K562 (cell line): ENCODE measurements around the gene ATXN1. TPM values are rescaled to one million over a fixed set of nuclear protein-coding genes. Genes with fewer than 3 reads are reported as not detected.

Source experiments
- ATAC-seq: fragments of 200-7000 bp; cut with Tn5 transposase; 3 replicates; pipeline ENCODE4 v1.9.1; 2020; ENCODE audit warnings: moderate library complexity
- BruUV-seq: library from RNA; stranded (reverse); fragments of 400-500 nt; replicated peaks from 2 replicates; lab custom pipeline; 2021; lab: Mats Ljungman, UMichigan
- CTCF ChIA-PET: fragments of 300-600 bp; formaldehyde crosslinking; extraction: SDS; loops from one replicate; lab custom pipeline; 2021; ENCODE audit warnings: low intra/inter-chr PET ratio; lab: Yijun Ruan, JAX
- POLR2A ChIA-PET: fragments of 300-600, 350-650 bp; sonication (Branson Sonifier 250); formaldehyde crosslinking; extraction: SDS; loops from one replicate; lab custom pipeline; 2021; ENCODE audit warnings: antibody characterized with exemption, inconsistent platforms; lab: Yijun Ruan, JAX
- DNase-seq, 4 experiments: peaks; one replicate each; pipeline versions ENCODE4 v3.0.0 to v3.0.0-alpha.2; 2011 to 2018; ENCODE audit warnings: low spot score in 3 of 4, mixed read lengths in 3 of 4; ENCODE audit errors: extremely low read depth in 1 of 4
- FAIRE-seq: peaks from 2 replicates; lab custom pipeline; 2011; peaks lifted over from hg19 to GRCh38; lab: Jason Lieb, UNC
- H2AFZ ChIP-seq: 2 replicates; pipeline ENCODE4 v1.6.0; 2011; ENCODE audit warnings: low read depth, low read length, control low read depth, inconsistent platforms
- H3K27ac ChIP-seq: fragments of 200-600 bp; 3 replicates; pipeline ENCODE4 v1.8.0; 2011; ENCODE audit warnings: low read depth, mild to moderate bottlenecking, control low read depth, inconsistent platforms, low read length, moderate library complexity, mixed read lengths; ENCODE audit errors: extremely low read depth
- H3K27me3 ChIP-seq, 2 experiments: fragments of 300-600 bp in 1 of 2; 2 replicates in 1 of 2; 3 replicates in 1 of 2; pipeline versions ENCODE4 v1.6.0 to v1.8.0; 2011; ENCODE audit warnings: inconsistent platforms in 2 of 2, low read length in 2 of 2, mild to moderate bottlenecking in 1 of 2, mixed read lengths in 1 of 2, moderate library complexity in 1 of 2; ENCODE audit not compliant: control insufficient read depth in 2 of 2, insufficient read depth in 2 of 2
- H3K36me3 ChIP-seq: fragments of 300-600 bp; 3 replicates; pipeline ENCODE4 v1.8.0; 2011; ENCODE audit warnings: mild to moderate bottlenecking, low read length, inconsistent platforms; ENCODE audit not compliant: control insufficient read depth, insufficient read depth
- H3K4me1 ChIP-seq, 2 experiments: fragments of 200-600 bp in 1 of 2; replicated peaks in 1 of 2; 2 replicates in 1 of 2; 3 replicates in 1 of 2; pipeline versions ENCODE4 v1.5.1 to v1.8.0; 2011; ENCODE audit warnings: inconsistent platforms in 2 of 2, low read length in 2 of 2, mild to moderate bottlenecking in 1 of 2, mixed read lengths in 1 of 2, moderate library complexity in 1 of 2; ENCODE audit not compliant: control insufficient read depth in 2 of 2, insufficient read depth in 2 of 2
- H3K4me2 ChIP-seq: 2 replicates; pipeline ENCODE4 v1.6.1; 2011; ENCODE audit warnings: low read length, control low read depth, inconsistent platforms, mixed read lengths; ENCODE audit not compliant: insufficient read depth
- H3K4me3 ChIP-seq: fragments of 200-600 bp; sonication (generic), shearing (Covaris generic); 2 replicates; pipeline ENCODE4 v1.5.1; 2016; ENCODE audit warnings: control low read depth, inconsistent platforms
- H3K79me2 ChIP-seq: fragments of 200-600 bp; 3 replicates; pipeline ENCODE4 v1.8.0; 2011; ENCODE audit warnings: low read length, inconsistent platforms; ENCODE audit not compliant: control insufficient read depth, insufficient read depth
- H3K9ac ChIP-seq, 2 experiments: 2 replicates each; pipeline versions ENCODE4 v1.6.0 to v1.6.1; 2011; ENCODE audit warnings: low read depth in 2 of 2, low read length in 2 of 2, control low read depth in 1 of 2, inconsistent platforms in 1 of 2, mild to moderate bottlenecking in 1 of 2, mixed read lengths in 1 of 2; ENCODE audit not compliant: insufficient read depth in 1 of 2
- H3K9me1 ChIP-seq: one replicate; pipeline ENCODE4 v1.6.0; 2011; ENCODE audit warnings: inconsistent platforms, mild to moderate bottlenecking, low read length, moderate library complexity; ENCODE audit not compliant: control insufficient read depth, insufficient read depth
- H3K9me3 ChIP-seq: replicated peaks from 2 replicates; pipeline ENCODE4 v1.5.1; 2011; ENCODE audit warnings: low read depth, low read length, inconsistent platforms; ENCODE audit not compliant: control insufficient read depth, insufficient read depth
- H4K20me1 ChIP-seq: replicated peaks from 2 replicates; pipeline ENCODE4 v1.6.1; 2011; ENCODE audit warnings: low read length, inconsistent platforms, mixed read lengths; ENCODE audit not compliant: control insufficient read depth, insufficient read depth
- STAT5B ChIP-seq: fragments of 250-450 bp; sonication (Bioruptor Pico); IDR thresholded peaks from 2 replicates; pipeline ENCODE4 v1.8.0; 2021; ENCODE audit warnings: mild to moderate bottlenecking, inconsistent platforms
- ZNF316 ChIP-seq: fragments of 450-650 bp; IDR thresholded peaks from 2 replicates; pipeline ENCODE4 v1.6.1; 2016
- ZNF592 ChIP-seq: fragments of 450-650 bp; IDR thresholded peaks from 2 replicates; pipeline ENCODE4 v1.6.1; 2017; ENCODE audit warnings: antibody characterized with exemption, mild to moderate bottlenecking
- in situ Hi-C: fragments of 300-500 bp; cut with MboI; formaldehyde crosslinking; loops from 4 replicates; pipeline ENCODE4 v1.15.0; 2018; ENCODE audit warnings: inconsistent platforms, mixed read lengths
- intact Hi-C: fragments of 100-400 bp; cut with micrococcal nuclease; formaldehyde crosslinking; loops from 2 replicates; pipeline ENCODE4 v1.14.2; 2022
- polyA plus RNA-seq, 8 experiments: library from polyadenylated mRNA; depleted of rRNA in 4 of 8; stranded (reverse) in 5 of 8; unstranded in 3 of 8; fragments of >200 nt; fragmentation: Nextera tagmentation in 2 of 8; fragmentation: Illumina TruSeq in 1 of 8; extraction: Ambion mirVana in 2 of 8; extraction: Trizol in 1 of 8; gene quantifications; 2 replicates each; pipeline versions ENCODE4 v1.2.1 to v1.2.3, GENCODE V29; 2011 to 2014; ENCODE audit warnings: inconsistent platforms in 1 of 8, missing spikeins in 1 of 8
- total RNA-seq, 7 experiments: library from RNA; depleted of rRNA in 6 of 7; stranded (reverse); fragments of >200 nt in 6 of 7; fragmentation: Illumina TruSeq in 2 of 7; extraction: Trizol in 2 of 7; gene quantifications; 2 replicates each; pipeline versions ENCODE4 v1.2.1 to v1.2.3, GENCODE V29; 2011 to 2021; ENCODE audit warnings: low replicate concordance in 1 of 7

ATXN1 gene
- total and polyA plus RNA-seq, 9 of the 15 experiments (the other 6 are each of a cell fraction or from before 2014, with no cell fraction given): under 0.01 to 1.2 (median 0.58) TPM

DNA sequence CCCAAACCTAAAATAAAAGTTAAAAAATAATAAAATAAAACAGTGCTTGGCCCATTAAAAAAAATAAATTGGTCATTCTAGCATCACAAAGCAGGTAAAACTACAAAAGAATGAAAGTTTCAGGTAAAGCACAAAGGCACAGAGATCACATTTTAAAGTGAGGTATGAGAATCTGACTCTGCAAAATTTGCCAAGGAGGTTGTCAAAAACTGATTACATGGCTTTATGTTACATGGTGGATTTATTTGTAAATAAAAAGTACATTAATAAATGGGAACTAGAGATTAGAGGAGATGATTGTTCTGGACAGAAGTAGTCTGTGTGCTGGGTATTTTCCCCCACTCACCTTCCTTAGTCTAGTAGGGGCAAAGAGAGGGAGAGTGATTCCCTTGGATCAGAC lies 24.2 kb upstream of the ATXN1 start:
- Histone ChIP-seq H3K9me1 (no peaks in the 10 kb centered on the region), H3K27me3 (no peaks in the 10 kb centered on the region; a peak in 1 of 5 replicates), H3K27ac (no peak overlapping the region), H3K9me3 (no peaks in the 10 kb centered on the region), H2AFZ (no peak overlapping the region), H3K4me2 (no peak overlapping the region), H3K4me3 (no peak overlapping the region)
- FAIRE-seq (no peak), DNase-seq (no peak), ATAC-seq (no peak)
- intact Hi-C loops (no loop called here), in situ Hi-C loops (no loop called here)
- BruUV-seq: no TSS peak
- CTCF ChIA-PET: no interaction called here
- POLR2A ChIA-PET: no interaction called here
- no peak for TF ChIP-seq STAT5B (CRISPR knock-in tag)
- TF ChIP-seq ZNF592: no peak
- TF ChIP-seq ZNF316: peak; percentile 23; the same call in 1 of the 2 replicates
- TF ChIP-seq, all 486 proteins: peak for 1
- Histone ChIP-seq H4K20me1 (no peaks in the 10 kb centered on the region), H3K79me2 (no peaks in the 10 kb centered on the region), H3K36me3 (no peaks in the 10 kb centered on the region), H3K4me1 (no peaks in the 10 kb centered on the region; a peak in 1 of 5 replicates), H3K9ac (no peak overlapping the region)
